H9 (cell line): ENCODE measurements around the gene TMEM205. TPM values are rescaled to one million over a fixed set of nuclear protein-coding genes. Genes with fewer than 3 reads are reported as not detected.

Experiments used
- DNase-seq: peaks from one replicate; pipeline ENCODE4 v3.0.0-alpha.2; 2017
- H2AFZ ChIP-seq: one replicate; pipeline ENCODE4 v1.6.1; 2013; ENCODE audit warnings: mild to moderate bottlenecking, low read length, control low read depth, moderate library complexity
- H2AK5ac ChIP-seq: 2 replicates; pipeline ENCODE4 v1.6.1; 2013; ENCODE audit warnings: low read length, control low read depth, mixed read lengths; ENCODE audit not compliant: insufficient read length
- H2BK120ac ChIP-seq: one replicate; pipeline ENCODE4 v1.6.1; 2013; ENCODE audit warnings: low read depth, mild to moderate bottlenecking, low read length, control low read depth, inconsistent platforms; ENCODE audit not compliant: poor library complexity, severe bottlenecking
- H2BK12ac ChIP-seq: 2 replicates; pipeline ENCODE4 v1.6.1; 2013; ENCODE audit warnings: low read length, control low read depth, mixed read lengths, low read depth; ENCODE audit not compliant: insufficient read length
- H2BK15ac ChIP-seq: 2 replicates; pipeline ENCODE4 v1.6.1; 2013; ENCODE audit warnings: low read depth, low read length, control low read depth
- H2BK20ac ChIP-seq: one replicate; pipeline ENCODE4 v1.6.1; 2013; ENCODE audit warnings: low read depth, mild to moderate bottlenecking, low read length, control low read depth, inconsistent platforms; ENCODE audit not compliant: poor library complexity, severe bottlenecking
- H2BK5ac ChIP-seq: 2 replicates; pipeline ENCODE4 v1.6.1; 2013; ENCODE audit warnings: low read length, control low read depth, mixed read lengths; ENCODE audit not compliant: insufficient read length
- H3K14ac ChIP-seq: 2 replicates; pipeline ENCODE4 v1.6.1; 2013; ENCODE audit warnings: low read length, control low read depth; ENCODE audit not compliant: insufficient read depth
- H3K18ac ChIP-seq: 2 replicates; pipeline ENCODE4 v1.6.1; 2013; ENCODE audit warnings: low read depth, mild to moderate bottlenecking, mixed read lengths, low read length, control low read depth; ENCODE audit not compliant: insufficient read length
- H3K23ac ChIP-seq: 2 replicates; pipeline ENCODE4 v1.6.1; 2013; ENCODE audit warnings: low read length, control low read depth, mixed read lengths, low read depth; ENCODE audit not compliant: insufficient read length
- H3K23me2 ChIP-seq: 2 replicates; pipeline ENCODE4 v1.6.1; 2013; ENCODE audit warnings: low read depth, mild to moderate bottlenecking, mixed read lengths, low read length, control low read depth; ENCODE audit not compliant: insufficient read length, poor library complexity, severe bottlenecking
- H3K27ac ChIP-seq: 2 replicates; pipeline ENCODE4 v1.5.1; 2013; ENCODE audit warnings: low read length, control low read depth, mixed read lengths, low read depth; ENCODE audit not compliant: insufficient read length
- H3K27me3 ChIP-seq: 2 replicates; pipeline ENCODE4 v1.6.1; 2013; ENCODE audit warnings: low read length, control low read depth, inconsistent platforms; ENCODE audit not compliant: insufficient read depth
- H3K4ac ChIP-seq: 2 replicates; pipeline ENCODE4 v1.6.1; 2013; ENCODE audit warnings: low read depth, mild to moderate bottlenecking, control low read depth, inconsistent platforms, low read length, moderate library complexity
- H3K4me1 ChIP-seq: 2 replicates; pipeline ENCODE4 v1.6.1; 2013; ENCODE audit warnings: low read length, control low read depth, inconsistent platforms; ENCODE audit not compliant: insufficient read depth
- H3K4me2 ChIP-seq: 2 replicates; pipeline ENCODE4 v1.6.1; 2013; ENCODE audit warnings: low read length, control low read depth, mixed read lengths; ENCODE audit not compliant: insufficient read length, insufficient read depth
- H3K56ac ChIP-seq: 2 replicates; pipeline ENCODE4 v1.6.1; 2013; ENCODE audit warnings: low read depth, mild to moderate bottlenecking, mixed read lengths, low read length, control low read depth; ENCODE audit not compliant: insufficient read length
- H3K79me1 ChIP-seq: 2 replicates; pipeline ENCODE4 v1.6.1; 2013; ENCODE audit warnings: low read depth, mild to moderate bottlenecking, moderate library complexity, low read length, control low read depth, inconsistent platforms; ENCODE audit not compliant: insufficient read depth, poor library complexity, severe bottlenecking
- H3K79me2 ChIP-seq: 2 replicates; pipeline ENCODE4 v1.6.1; 2013; ENCODE audit warnings: low read length, control low read depth, inconsistent platforms; ENCODE audit not compliant: insufficient read depth
- H3K9ac ChIP-seq: 2 replicates; pipeline ENCODE4 v1.6.1; 2013; ENCODE audit warnings: low read length, control low read depth, mixed read lengths; ENCODE audit not compliant: insufficient read length; ENCODE audit errors: extremely low read depth
- H3K9me3 ChIP-seq: one replicate; pipeline ENCODE4 v1.6.1; 2013; ENCODE audit warnings: low read depth, low read length, inconsistent platforms; ENCODE audit not compliant: control insufficient read depth
- H3T11ph ChIP-seq: one replicate; pipeline ENCODE4 v1.6.1; 2013; ENCODE audit warnings: mild to moderate bottlenecking, low read length, control low read depth, inconsistent platforms
- H4K20me1 ChIP-seq: one replicate; pipeline ENCODE4 v1.6.1; 2013; ENCODE audit not compliant: control insufficient read depth, insufficient read length, insufficient read depth
- H4K5ac ChIP-seq: 2 replicates; pipeline ENCODE4 v1.6.1; 2013; ENCODE audit warnings: low read depth, mild to moderate bottlenecking, mixed read lengths, low read length, control low read depth; ENCODE audit not compliant: insufficient read length
- H4K8ac ChIP-seq: replicated peaks from 2 replicates; pipeline ENCODE4 v1.6.1; 2013; ENCODE audit warnings: low read length, control low read depth, mixed read lengths, low read depth; ENCODE audit not compliant: insufficient read length
- H4K91ac ChIP-seq: 2 replicates; pipeline ENCODE4 v1.6.1; 2013; ENCODE audit warnings: low read depth, mild to moderate bottlenecking, moderate library complexity, mixed read lengths, low read length, control low read depth; ENCODE audit not compliant: insufficient read length
- H3K27ac Mint-ChIP-seq, 3 experiments: 2 replicates in 2 of 3; 3 replicates in 1 of 3; pipeline ENCODE4 v1.8.0; 2020 to 2021; ENCODE audit warnings: mixed read lengths in 3 of 3, mild to moderate bottlenecking in 1 of 3, moderate library complexity in 1 of 3
- H3K27me3 Mint-ChIP-seq: 2 replicates; pipeline ENCODE4 v1.8.0; 2021; ENCODE audit warnings: low read depth, mild to moderate bottlenecking, moderate library complexity, mixed read lengths
- H3K36me3 Mint-ChIP-seq, 3 experiments: 2 replicates in 2 of 3; 3 replicates in 1 of 3; pipeline ENCODE4 v1.8.0; 2020 to 2021; ENCODE audit warnings: low read depth in 3 of 3, mixed read lengths in 3 of 3; ENCODE audit not compliant: insufficient read depth in 1 of 3
- H3K4me1 Mint-ChIP-seq, 2 experiments: 2 replicates each; pipeline ENCODE4 v1.8.0; 2020; ENCODE audit warnings: mixed read lengths in 2 of 2
- H3K4me3 Mint-ChIP-seq, 2 experiments: 2 replicates in 1 of 2; 3 replicates in 1 of 2; pipeline ENCODE4 v1.8.0; 2020 to 2021; ENCODE audit warnings: mild to moderate bottlenecking in 2 of 2, mixed read lengths in 2 of 2, moderate library complexity in 1 of 2
- H3K9me3 Mint-ChIP-seq, 2 experiments: 2 replicates in 1 of 2; 3 replicates in 1 of 2; pipeline ENCODE4 v1.8.0; 2020; ENCODE audit warnings: mild to moderate bottlenecking in 2 of 2, mixed read lengths in 2 of 2, moderate library complexity in 1 of 2
- CTCF ChIP-seq: fragments of 200-600 bp; sonication (generic); conservative IDR thresholded peaks from 3 replicates; pipeline ENCODE4 v1.8.0; 2021; ENCODE audit warnings: antibody characterized with exemption, mild to moderate bottlenecking
- WGBS: extraction: QIAGEN DNeasy Blood & Tissue Kit; methylation state at CpG from one replicate; pipeline ENCODE4 v1.1.7; 2013; ENCODE audit warnings: missing lambda C conversion rate, low lambda C conversion rate, mixed read lengths; ENCODE audit not compliant: insufficient read length; ENCODE audit errors: extremely low coverage; 5-methylcytosine and 5-hydroxymethylcytosine counted together
- total RNA-seq: library from RNA; stranded (reverse); gene quantifications from 2 replicates; pipeline ENCODE4 v1.2.1, GENCODE V29; 2021

TMEM205 gene
- total RNA-seq, 1 experiment from 2014 or later: 69.7 TPM

- H3K9me3 Mint-ChIP-seq: no peaks in the 10 kb centered on the region
- no peak for DNase-seq
- TF ChIP-seq CTCF: no peak
- no peak overlapping the region for H2BK5ac ChIP-seq
- H3K18ac ChIP-seq: no peak overlapping the region
- no peaks in the 10 kb centered on the region; a peak in 2 of 7 replicates for H3K36me3 Mint-ChIP-seq
- no peak overlapping the region for H2BK120ac ChIP-seq
- no peak overlapping the region for H4K91ac ChIP-seq
- H3K4me2 ChIP-seq: no peak overlapping the region
- no peaks in the 10 kb centered on the region for H3K4me1 ChIP-seq
- H3K27ac ChIP-seq: no peak overlapping the region
- H3K4ac ChIP-seq: no peak overlapping the region
- no peak overlapping the region for H3T11ph ChIP-seq
- H4K20me1 ChIP-seq: peaks cover 4% of the 10 kb centered on the region
- H3K9ac ChIP-seq: no peak overlapping the region
- H2BK20ac ChIP-seq: no peak overlapping the region
- H2AK5ac ChIP-seq: no peak overlapping the region
- H3K14ac ChIP-seq: no peak overlapping the region
- no peak overlapping the region for H3K23ac ChIP-seq
- no peak overlapping the region for H2BK15ac ChIP-seq
- no peaks in the 10 kb centered on the region for H3K27me3 ChIP-seq
- H4K8ac ChIP-seq: no peak overlapping the region
- H3K4me1 Mint-ChIP-seq: peaks cover 7 to 22% of the 10 kb centered on the region in 2 experiments
- peaks cover 4% of the 10 kb centered on the region for H3K27me3 Mint-ChIP-seq
- H3K4me3 Mint-ChIP-seq: no peak overlapping the region
- H3K56ac ChIP-seq: no peak overlapping the region
- H3K79me2 ChIP-seq: no peaks in the 10 kb centered on the region
- no peaks in the 10 kb centered on the region for H3K9me3 ChIP-seq
- H3K79me1 ChIP-seq: no peaks in the 10 kb centered on the region
- H2AFZ ChIP-seq: no peak overlapping the region
- no peak overlapping the region for H4K5ac ChIP-seq
- no peak overlapping the region for H2BK12ac ChIP-seq
- no CpG with 5 or more reads among the region's 4 CpGs for WGBS
- H3K27ac Mint-ChIP-seq: no peak overlapping the region
- H3K23me2 ChIP-seq: no peaks in the 10 kb centered on the region
These were observed 50.9 kb downstream of the TMEM205 start for GRCh38 chr19:11295180-11295579.
